GM12878 (cell line): ENCODE measurements around the gene CHCHD3.

Experiments used
- ASH2L ChIP-seq: fragments of 300-600, 200-600 bp; sonication (generic); IDR thresholded peaks from 2 replicates; pipeline ENCODE4 v1.6.1; 2017; ENCODE audit warnings: low read depth, mild to moderate bottlenecking, borderline replicate concordance
- CBFB ChIP-seq: IDR thresholded peaks from 2 replicates; pipeline ENCODE4 v1.6.1; 2016; ENCODE audit warnings: antibody characterized with exemption, low read depth
- CHD2 ChIP-seq: IDR thresholded peaks from 2 replicates; pipeline ENCODE4 v1.6.1; 2011; ENCODE audit warnings: low read depth, low read length, improper control_type of control experiment, borderline replicate concordance
- CTCF ChIP-seq, 3 experiments: IDR thresholded peaks in 2 of 3; conservative IDR thresholded peaks in 1 of 3; 2 replicates each; pipeline ENCODE4 v1.5.1; 2011; ENCODE audit warnings: low read depth in 3 of 3, low read length in 3 of 3, mild to moderate bottlenecking in 3 of 3, control low read depth in 2 of 3, moderate library complexity in 2 of 3, inconsistent platforms in 1 of 3, mixed read lengths in 1 of 3; ENCODE audit not compliant: control insufficient read depth in 2 of 3, insufficient read depth in 1 of 3; ENCODE audit errors: extremely low read depth in 1 of 3
- MAX ChIP-seq: IDR thresholded peaks from 2 replicates; pipeline ENCODE4 v1.6.1; 2012; ENCODE audit warnings: low read depth, low read length, improper control_type of control experiment
- POLR2A ChIP-seq: IDR thresholded peaks from 2 replicates; pipeline ENCODE4 v1.6.1; 2011; ENCODE audit warnings: low read depth, mild to moderate bottlenecking, low read length
- SIN3A ChIP-seq: IDR thresholded peaks from 2 replicates; pipeline ENCODE4 v1.6.1; 2012; ENCODE audit warnings: low read depth, low read length, improper control_type of control experiment
- YBX1 ChIP-seq: fragments of 450-650 bp; IDR thresholded peaks from 2 replicates; pipeline ENCODE4 v1.6.1; 2016; ENCODE audit warnings: antibody characterized with exemption
- TF ChIP-seq, protein P1 (sequence below): IDR thresholded peaks from 2 replicates; pipeline ENCODE4 v1.6.1; 2012; ENCODE audit warnings: low read length, inconsistent platforms

GRCh38 chr7:132739271-132739955 is 342.5 kb downstream of the CHCHD3 start:
- TF ChIP-seq SIN3A (no peak), POLR2A (no peak), CTCF (IDR thresholded peaks at IDR 0.05 in 2 of 3, conservative IDR thresholded peaks at IDR 0.05 in 1 of 3; ENCODE audit: control insufficient read depth in 2 of 3, extremely low read depth in 1 of 3, insufficient read depth in 1 of 3, low read depth in 3 of 3, low read length in 3 of 3) (no peak), CBFB (no peak), MAX (no peak), ASH2L (no peak), YBX1 (no peak), CHD2 (no peak)
- TF ChIP-seq, protein P1, sequence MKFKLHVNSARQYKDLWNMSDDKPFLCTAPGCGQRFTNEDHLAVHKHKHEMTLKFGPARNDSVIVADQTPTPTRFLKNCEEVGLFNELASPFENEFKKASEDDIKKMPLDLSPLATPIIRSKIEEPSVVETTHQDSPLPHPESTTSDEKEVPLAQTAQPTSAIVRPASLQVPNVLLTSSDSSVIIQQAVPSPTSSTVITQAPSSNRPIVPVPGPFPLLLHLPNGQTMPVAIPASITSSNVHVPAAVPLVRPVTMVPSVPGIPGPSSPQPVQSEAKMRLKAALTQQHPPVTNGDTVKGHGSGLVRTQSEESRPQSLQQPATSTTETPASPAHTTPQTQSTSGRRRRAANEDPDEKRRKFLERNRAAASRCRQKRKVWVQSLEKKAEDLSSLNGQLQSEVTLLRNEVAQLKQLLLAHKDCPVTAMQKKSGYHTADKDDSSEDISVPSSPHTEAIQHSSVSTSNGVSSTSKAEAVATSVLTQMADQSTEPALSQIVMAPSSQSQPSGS: no peak
